NCI-H748 treated with DMSO at 0.1 percent for 48 hours (cell line): ENCODE data around the gene HOXB3.
"Not testable (repeated sequence)": the region's sequence is repeated elsewhere in the genome, so short reads cannot be mapped to it uniquely, and the experiment has no call there.

Experiments used
- DNase-seq: peaks from one replicate; lab custom pipeline; 2025; lab: John Stamatoyannopoulos, UW

Gene HOXB3

DNA sequence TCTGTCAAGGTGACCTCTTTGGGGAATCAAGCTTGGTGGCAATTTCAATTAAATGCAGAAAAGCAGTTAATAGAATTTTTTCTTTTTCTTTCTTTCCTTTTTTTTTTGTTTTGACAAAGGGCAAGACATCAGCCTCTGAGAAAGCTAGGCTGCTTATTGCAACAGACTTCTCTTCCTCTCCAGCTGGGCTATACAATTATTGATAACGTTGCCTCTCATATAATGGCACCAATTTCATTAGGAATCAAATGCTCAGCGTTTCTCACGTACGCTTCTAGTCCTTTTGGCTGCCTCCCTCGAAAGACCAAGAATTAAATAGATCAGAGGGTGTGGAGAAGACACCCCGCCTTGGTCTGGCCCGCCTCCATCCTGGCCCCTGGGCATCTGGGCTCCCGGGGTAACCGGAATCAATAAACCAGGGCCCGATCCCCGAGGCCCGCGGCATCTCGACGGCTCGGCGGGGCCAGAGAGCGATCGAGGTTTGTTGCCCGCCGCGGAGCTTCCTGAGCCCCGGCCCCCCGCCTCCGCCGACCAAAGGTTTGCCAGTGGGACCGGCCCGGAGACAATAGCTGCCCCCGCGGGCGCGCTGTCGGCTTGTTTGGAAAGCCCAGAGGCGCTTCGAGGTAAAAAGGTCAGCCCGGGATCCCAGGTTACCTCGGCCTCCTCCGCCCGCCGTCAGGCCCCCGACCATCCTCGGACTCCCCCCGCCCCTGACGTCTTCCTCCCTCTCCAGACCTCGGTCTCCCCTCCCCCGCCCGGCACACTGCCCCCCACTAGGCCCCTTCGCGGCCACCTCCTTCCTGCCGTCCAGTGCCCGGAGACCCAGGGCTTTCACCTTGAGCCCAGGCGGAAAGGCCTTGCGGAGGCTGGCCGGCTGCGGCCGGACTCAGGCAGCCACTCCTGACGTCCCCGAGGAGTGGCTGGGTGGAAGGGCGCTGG, 63.2 kb downstream of the HOXB3 start:
- no peak for DNase-seq

DNA sequence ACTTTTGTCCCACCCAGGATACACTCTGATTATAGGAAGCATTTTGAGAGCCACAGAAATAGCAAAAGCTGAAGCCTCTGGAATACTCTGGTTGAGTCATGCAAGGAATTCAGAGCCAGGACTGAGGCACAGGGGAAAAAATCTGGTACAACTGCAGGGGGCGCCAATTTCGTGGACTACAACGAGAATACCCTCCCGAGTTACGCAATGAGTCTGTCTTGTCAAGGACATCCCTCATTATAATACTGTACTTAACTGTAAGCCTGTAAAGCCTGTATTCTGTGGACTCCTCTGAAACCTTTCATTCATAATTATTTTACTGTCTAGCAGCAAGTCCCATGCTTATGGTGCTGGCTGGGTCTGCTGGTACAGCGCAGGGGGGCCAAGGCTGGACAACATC, 67.0 kb downstream of the HOXB3 start:
- no peak for DNase-seq

DNA sequence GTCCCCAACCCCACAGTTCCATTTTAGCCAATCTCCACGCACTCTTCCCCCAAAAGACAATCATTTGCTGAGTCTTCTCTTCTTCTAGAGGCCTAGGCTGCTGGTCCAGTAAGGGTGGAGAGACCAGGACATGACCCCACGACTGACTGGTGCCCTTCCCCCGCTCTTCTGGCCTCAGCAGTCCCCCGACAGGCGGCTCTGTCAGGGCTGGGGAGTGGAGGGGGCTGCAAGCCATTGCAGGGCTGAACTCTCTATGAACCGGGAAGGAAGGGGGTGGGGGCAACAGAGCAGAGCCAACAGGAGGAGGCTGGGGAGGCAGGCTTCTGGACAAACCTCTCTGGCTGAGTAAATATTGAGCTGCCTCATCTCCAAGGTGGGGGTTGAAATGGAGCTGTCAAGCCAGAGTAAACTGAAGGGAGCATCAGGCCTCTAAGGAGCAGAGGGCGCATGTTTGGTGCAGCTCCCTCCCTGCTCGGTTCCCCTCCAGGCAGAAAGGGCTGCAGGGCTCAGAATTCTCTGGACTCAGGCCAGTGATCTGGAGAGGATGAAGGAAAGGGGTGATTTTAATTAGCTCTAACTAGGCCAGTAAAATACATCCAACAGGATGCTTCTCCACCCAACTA, 67.9 kb downstream of the HOXB3 start:
- DNase-seq: peak; percentile 19

DNA sequence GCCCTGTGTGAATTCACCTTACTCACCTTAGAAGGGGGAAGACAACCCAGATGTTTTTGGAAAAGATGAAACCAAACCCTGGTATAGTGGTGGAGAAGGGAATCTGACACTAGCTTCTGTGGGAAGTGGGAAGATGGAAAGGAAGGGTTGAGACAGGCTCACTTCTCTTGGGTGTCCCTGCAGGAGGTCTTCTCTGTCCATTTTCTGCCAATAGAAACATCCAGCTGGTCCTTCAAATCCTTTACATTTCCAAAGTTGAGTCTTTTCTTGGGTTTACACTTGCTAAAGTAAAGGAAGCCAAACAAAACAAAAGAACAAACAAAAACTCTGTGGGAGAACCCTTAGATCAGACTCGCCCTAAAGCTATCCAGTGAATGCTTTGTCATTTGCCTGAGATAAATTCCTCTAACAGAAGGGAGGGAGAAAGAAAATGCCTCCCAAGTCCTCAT, 69.4 kb downstream of the HOXB3 start:
- DNase-seq: no peak

DNA sequence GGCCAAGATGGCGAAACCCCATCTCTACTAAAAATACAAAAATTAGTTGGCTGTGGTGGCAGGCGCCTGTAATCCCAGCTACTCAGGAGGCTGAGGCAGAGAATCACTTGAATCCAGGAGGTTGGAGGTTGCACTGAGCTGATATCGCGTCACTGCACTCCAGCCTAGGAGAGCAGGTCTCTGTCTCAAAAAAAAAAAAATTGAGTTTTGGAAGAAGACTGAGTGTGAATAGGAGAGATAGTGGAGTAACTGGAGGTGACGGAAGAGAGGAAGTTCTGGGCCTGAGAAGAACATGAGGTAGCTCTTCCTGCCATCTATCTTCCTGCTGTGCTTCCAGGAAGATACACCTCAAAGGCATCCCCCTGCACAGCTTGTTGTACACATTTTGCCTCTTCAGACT, 70.6 kb downstream of the HOXB3 start:
- no peak for DNase-seq

DNA sequence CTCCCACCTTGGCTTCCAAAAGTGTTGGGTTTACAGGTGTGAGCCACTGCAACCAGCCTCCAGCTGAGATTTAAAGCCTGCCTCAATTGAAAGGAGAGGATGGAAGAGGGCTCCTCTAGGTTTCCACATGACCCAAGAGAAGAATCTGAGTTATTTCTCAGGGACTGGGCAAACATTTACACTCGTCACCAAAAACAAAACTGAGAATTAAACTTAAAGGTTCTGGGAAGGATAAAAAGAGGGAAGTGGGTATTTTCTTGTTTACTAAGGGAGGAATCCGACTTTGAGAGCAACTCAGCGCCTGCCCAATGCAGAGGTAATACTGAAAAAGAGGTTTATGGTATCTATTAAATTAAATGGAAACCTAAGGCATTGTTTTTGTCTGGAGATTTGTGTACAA, 72.6 kb downstream of the HOXB3 start:
- DNase-seq: no peak

DNA sequence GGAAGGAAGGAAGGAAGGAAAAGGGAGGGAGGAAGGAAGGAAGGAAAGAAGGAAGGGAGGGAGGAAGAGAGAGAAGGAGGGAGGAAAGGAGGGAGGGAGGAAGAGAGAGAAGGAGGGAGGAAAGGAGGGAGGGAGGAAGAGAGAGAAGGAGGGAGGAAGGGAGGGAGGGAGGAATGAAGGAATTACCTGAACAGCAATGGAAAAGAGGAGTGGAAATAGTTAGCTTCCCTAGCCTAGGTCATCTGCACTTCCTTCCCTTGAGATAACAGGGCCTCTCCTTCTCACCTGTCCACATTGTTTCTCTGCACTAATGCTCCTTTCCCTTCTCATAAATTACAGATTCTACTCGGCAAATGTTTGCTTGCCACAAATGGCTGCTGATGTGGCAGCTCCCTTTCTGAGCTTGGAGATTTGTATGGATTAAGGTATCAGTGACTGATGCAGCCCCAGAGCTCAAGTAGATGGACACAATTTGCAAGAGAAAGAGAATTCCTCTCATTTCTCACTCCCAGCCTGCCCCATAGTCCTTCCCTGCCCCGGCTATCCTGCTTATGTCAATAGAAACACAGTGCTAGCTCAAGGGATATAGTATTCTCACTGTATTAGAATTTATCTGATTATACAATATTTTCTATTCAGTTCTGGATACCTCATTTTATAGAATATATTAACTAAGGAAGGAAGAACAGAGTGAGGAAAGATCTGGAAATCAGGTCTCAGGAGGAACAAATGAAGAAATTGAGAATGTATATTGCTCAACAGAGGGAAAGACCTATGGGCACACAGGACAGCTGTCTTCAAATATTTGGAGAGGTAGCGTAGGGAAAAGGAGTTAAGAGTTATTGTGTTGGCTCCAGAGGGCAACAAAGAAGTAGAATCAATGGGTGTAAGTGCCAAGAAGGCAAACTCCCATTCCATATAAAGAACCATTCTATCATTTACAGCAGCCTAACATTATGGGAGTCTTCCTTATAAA, 73.8 kb downstream of the HOXB3 start:
- DNase-seq: no peak

DNA sequence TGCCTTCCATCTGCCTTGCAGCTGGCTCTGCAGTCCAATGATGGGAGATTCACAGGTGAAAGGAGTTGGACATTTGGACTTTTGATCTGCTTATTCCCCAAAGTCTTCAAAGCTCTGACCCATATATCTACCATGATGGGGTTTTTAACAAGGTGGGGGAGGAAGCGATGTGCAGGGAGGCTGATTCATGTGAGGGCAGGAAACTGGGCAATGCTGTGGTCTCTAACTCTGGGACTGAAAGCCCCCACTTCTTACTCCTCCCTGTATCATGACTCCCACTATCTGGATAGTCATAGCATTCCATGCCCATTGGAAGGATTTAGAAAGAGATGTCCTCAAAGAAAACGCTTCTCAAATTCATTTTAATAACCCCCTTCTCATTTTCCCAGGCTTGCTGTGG, 75.6 kb downstream of the HOXB3 start:
- no peak for DNase-seq

DNA sequence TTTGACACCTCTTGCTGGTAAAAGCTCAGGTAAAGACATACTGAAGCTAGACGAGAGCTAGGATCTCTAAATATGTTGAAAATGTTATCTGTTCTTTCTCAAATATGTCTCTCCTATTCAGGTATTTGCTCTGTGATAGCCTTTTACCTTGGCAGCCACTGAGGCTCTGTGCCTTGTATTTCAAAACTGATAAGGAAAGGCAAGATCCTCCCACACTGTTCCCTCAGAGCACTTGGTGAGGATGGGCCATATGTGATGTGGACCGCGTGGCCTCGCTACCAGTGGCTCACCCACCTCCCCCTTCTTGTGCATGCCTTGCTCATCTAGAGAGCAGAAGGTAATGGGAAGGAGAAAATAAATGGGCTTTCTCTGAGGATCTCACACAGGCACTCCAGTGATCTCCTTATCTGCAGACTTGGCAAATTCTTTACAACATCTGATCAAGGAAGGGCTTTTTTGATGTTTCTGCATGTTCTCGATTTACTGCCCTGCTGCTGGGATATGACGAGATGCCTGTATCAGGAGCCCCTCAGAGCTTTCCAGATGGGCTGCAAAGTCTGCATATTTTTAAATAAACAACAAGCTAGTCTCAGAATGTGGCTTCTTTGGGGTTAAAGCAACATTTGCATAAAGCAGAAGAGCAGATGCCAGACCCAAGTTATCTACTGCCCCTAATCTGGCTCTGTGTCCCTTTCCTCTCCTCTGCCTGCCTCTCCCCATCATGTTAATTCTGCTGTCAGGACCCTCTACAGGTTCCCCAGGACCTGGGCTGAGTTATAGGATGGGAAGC, 76.2 kb downstream of the HOXB3 start:
- no peak for DNase-seq

DNA sequence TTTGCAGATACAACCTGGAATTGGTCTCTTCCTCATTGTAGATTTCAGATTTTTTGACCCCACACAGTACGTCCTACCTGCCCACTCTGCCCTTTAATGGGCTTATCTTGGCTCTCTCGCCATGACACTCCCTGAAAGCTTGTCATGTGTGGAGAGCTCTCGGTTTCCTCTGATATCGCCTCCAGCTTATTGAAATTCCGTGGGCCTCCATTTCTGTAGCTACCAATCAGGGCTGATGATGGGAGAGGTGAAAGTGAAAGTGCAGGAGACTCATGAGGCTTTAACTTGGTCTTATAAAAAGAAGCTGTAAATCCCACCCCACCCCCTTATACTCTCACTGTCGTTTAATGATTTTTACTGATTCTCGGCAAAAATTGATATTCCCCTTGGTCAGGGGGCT, 76.9 kb downstream of the HOXB3 start:
- no peak for DNase-seq

DNA sequence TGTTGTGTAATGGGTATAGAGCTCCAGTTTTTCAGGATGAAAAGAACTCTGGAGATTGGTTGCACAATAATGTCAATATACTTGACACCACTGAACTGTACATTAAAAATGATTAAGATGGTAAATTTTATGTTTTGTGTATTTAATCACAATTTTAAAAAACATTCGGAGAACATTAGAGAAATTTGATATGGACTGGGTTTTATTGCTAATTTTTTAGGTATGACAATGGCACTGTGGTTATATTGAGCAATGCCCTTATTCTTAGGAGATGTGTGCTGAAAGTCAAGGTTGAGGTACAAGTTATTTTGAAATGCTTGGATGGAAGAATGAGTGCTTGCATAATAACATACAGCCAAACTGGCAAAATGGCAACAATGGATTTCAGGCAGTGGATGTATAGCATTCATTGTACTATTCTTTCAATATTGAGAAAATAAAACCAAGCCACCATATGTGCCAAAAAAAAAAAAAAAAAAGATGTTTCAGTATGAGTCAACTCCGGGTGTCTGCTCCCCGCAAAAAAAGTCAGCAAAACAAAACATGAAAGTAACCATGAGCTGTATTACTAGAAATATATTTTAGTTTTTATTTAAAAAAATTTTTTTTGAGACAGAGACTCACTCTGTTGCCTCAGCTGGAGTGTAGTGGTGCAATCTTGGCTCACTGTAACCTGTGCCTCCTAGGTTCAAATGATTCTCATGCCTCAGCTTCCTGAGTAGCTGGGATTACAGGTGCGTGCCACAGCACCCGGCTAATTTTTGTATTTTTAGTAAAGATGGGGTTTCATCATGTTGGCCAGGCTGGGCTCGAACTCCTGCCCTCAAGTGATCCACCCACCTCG, 79.1 kb downstream of the HOXB3 start:
- no peak for DNase-seq

DNA sequence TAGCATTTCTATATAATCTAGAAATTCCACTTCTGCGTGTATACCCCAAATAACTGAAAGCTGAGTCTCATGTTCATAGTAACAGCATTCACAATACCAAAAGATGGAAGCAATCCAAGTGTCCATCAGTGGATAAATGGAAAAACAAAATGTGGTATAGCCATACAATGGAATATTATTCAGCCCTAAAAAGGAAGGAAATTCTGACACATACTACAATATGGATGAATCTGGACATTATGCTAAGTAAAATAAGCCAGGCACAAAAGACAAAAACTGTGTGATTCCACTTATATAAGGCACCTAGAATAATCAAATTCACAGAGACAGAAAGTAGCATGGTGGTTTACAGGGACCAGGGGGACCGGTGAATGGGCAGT, 79.7 kb downstream of the HOXB3 start:
- no peak for DNase-seq

DNA sequence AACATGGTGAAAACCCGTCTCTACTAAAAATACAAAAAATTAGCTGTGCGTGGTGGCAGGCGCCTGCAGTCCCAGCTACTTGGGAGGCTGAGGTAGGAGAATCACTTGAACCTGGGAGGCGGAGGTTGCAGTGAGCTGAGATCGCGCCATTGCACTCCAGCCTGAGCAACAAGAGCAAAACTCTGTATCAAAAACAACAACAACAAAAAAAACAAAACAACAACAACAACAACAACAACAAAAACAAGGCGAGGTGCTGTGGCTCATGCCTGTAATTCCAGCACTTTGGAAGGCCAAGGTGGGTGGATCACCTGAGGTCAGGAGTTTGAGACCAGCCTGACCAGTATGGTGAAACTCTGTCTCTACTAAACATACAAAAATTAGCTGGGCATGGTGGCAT, 80.3 kb downstream of the HOXB3 start:
- not testable (repeated sequence) for DNase-seq

DNA sequence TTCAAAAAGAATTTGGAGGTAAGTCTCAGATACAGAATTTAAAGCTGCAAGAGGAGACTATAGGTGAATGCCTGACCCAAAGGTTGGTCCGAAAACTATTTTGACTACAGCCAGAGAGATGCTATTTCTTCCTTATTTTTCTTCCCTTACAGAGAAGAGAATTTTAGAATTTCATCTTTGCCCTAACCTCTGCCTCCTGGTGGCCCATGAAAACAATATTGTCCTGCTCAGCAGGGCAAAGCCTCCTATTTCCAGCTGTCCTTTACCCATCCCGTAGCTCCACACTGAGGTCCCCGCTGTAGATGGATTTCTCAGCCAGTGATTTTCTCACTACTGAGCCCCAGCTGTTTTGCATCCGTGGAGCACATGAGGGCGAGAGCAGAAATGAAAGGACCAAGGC, 83.8 kb downstream of the HOXB3 start:
- no peak for DNase-seq

DNA sequence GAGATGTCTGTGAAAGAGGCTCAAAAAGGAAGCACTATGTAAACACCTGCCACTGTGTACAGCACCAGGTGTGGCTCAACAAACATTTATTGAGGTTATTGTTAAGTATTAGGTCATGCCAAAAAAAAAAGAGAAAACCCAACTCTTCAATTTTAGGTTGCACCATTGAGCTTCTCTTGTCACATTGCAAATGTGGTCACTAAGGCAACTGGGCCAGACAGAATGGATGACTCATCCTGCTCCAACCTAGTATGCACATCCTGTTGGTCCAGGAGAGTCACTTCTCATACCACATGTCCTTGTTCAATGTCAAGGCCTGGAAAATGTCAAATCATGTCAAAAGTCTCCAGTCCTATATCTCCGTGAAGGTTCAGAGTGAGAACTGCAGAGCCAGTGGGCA, 84.3 kb downstream of the HOXB3 start:
- DNase-seq: peak; percentile 94

DNA sequence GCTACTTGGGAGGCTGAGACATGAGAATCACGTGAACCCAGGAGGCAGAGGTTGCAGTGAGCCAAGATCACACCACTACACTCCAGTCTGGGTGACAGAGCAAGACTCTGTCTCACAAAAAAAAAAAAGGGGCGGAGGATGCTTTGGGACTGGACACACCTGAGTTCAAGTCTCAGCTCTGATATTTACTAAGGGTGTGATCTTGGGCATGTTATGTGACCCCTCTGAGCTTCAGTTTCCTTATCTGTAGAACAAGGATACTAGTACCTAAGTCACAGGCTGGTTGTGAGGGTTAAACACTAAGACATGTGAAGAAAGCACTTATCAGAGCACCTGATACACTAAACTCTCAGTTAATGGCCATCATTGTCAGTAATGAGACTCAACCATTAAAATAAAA, 85.1 kb downstream of the HOXB3 start:
- DNase-seq: no peak

DNA sequence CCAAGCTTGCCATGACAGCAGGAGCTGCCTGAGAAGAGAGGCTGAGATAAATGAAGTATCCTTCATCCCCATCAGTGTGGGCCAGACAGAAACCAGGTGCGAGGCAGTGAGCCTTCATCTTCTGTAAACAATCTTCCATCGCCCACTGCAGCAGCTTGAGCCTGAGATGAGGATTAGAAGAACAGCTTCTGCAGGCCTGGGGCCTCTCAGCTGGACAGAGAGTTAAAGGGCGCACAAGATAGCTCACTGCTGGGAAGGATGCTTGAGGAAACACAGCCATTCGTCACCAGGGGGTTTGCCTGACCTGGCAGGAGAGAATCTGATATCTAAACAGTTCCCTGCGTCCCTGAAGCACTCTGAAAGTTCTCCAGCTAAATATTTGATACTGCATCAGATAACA, 86.3 kb downstream of the HOXB3 start:
- no peak for DNase-seq

DNA sequence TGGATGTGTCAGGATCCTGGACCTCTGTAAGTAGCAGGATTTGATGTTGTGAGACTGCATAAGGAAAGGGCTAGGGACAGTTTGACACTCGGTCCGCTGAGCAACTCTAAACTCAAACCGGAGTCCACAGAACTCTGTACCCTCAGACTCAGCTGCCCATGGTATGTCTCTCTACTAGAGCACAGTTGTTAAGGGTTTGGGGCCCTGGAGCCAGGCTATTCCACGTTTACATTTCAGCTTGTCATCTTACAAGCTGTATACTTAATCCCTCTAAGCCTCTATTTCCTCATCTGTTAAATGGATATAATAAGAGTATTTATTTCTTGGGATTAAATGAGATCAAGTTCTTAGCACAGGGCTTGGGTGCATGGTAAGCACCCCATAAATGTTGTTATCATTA, 87.1 kb downstream of the HOXB3 start:
- DNase-seq: no peak

DNA sequence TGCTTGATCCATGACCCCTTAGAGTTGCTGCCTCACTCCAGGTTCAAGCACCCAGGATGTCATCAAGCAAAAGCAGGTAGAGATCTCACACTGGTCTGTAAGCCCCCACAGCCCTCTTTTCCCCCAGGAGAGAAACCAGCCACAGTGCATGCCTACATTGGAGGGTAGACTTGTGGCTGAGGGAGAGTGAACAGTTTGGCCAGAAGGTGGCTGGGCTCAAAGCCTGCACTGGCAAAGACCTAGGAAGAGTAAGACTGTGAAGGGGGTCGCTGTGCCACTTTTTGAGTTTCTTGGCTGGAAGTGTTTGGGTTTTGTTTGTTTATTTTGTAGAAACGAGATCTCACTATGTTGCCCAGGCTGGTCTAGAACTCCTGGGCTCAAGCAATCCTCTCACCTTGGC, 87.7 kb downstream of the HOXB3 start:
- DNase-seq: no peak
